Right kidney (tissue), 1 donor: ENCODE data around the gene OR9Q1.
"Not testable (repeated sequence)": the region's sequence is repeated elsewhere in the genome, so short reads cannot be mapped to it uniquely, and the experiment has no call there.

Source experiments
- DNase-seq: peaks from one replicate; pipeline ENCODE4 v3.0.0-alpha.2; 2016

The OR9Q1 gene

DNA sequence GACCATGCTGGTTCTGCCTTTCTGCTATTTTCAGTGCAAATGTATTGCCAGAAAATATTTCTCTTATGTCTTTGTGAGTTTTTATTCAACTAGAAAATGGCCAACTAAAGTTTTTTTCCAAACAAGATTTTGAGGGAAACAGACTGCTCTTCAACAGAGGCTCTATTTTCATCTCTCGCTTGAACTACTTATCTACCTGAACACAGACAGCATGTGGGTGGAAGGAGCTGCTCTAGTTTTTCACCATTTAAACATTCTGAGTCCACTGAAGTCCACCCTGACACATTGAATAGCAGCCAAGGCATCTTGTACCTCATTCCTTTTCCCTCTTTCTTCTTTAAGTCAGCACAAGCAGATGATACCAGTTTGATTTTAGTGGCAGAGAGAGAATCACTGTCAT lies 111.5 kb downstream of the OR9Q1 start:
- DNase-seq = no peak

DNA sequence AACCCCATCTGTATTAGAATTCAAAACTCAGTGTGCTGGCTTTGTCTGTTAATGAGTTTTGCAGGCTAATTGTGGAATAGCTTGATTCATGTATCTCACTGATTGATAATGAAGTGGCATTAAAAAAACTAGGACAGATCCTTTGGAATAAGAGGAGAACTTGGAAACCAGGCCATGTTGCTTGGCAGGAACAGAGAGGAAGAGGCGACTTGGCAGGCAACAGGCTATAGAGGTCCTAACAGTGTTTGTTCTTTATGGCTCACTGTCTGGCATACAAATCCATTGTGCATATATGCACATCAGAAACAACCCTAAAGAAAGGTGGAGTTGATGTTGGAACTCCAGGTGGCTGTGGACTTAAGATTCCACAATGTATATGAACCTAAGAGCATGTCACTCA lies 119.1 kb downstream of the OR9Q1 start:
- DNase-seq = no peak

DNA sequence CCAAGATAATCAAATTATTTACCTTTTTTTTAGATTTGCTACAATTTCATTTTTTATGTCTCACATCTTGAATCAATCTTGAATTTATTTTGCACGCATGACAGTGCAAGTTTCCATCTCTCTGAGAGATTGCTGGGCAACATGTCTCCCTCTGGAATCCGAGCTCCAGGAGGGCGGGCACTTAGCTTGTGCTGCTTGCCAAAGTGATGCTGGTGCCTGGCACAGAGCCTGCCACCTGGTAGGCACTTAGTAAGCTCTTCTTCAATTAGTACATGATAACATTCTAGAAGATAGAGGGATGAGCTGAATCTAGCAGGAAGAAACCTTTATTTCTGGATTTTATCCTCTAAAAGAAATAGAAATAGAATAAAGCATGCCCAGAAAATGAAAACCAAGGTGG lies 129.1 kb downstream of the OR9Q1 start:
- DNase-seq = no peak

DNA sequence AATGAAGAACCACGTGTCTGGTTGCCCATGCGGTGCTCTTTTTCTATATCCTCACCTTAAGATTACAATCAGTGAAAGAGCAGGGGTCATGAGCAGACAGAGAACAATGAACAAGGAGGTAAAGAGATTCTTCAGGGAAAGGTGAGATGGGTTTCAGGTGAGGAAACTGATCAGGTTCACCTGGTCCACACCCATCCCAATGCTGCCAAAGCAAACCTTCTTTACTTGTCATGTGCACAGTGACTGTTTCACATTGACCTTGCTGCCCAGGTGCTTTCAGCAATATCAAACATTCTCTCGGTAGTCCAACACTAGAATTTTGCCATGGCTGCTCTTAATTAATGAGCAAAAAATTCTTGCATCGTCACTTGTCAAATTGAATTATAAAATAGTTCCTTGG lies 140.7 kb downstream of the OR9Q1 start:
- no peak for DNase-seq

DNA sequence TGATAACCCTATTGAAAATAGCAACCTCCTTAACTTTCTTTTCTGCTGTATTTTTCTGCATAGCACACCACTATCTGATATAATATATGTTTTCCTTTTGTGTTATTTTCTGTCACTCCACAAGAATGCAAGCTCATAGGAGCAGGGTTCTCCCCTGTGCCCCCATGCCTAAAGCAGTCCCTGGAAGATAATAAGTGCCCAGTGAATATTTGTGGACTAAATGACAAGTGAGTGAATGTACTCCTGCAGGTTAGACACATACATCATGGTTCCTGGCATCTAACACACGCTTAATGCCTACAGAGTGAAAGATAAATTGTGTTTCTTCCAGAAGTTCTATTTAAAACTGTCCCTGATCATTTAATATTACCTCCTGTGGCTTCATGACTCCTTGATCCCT lies 141.3 kb downstream of the OR9Q1 start:
- no peak for DNase-seq

DNA sequence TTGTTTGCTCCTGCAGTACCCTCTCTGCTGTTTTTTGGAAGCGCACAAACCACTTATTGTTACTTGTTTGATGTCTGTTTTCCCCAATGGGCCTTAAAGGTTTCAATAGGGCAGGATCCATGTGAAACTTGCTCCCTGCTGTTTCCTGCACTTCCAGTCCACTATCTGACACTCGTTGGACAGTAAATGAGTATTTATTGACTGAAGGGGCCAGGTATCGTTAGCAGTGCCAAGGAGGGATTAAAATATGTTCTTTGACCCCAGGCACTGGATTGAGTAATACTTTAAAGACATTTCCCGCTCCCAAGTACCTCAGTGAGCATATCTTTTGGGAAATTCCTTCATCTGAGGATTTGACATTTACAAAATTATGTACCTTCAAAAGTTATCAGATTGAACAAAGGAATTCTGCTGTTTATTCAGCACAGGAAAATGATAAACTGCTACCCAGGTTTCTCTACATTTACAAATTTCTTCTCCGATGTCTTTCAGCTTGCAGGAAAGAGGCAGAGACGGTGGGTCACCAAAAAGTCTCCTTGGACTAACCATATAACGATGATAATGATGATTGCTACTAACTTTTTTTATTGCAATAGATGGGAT lies 141.9 kb downstream of the OR9Q1 start:
- no peak for DNase-seq

DNA sequence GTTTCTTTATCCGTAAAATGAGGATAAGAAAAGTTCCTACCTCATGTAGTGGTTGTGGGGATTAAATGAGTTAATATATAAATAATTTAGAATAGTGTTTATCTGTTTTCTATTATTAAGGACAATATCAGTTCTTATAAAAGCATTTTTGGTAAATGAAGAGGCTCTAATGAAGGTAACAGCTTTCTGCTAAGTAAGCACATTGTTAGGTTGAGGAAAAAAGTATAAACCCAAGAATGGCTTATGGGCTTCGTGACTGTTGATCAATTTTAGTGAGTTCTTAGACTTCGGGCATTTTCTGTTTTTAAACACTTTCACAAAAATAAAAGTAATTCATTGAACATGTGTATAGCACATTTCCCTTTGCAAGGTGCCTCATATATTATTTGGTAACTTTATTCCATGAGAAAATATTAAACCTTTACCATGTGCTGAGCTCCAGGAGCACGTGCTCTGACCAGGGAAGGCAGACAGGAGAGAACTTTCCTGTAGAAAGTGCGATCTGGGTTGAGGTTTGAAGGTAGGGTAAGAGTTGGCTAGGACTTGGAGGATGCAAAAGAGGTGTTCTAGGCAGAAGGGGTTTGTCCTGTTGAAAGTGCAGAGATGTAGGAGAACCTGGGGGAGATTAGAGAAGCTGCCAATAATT lies 153.9 kb downstream of the OR9Q1 start:
- DNase-seq = no peak

DNA sequence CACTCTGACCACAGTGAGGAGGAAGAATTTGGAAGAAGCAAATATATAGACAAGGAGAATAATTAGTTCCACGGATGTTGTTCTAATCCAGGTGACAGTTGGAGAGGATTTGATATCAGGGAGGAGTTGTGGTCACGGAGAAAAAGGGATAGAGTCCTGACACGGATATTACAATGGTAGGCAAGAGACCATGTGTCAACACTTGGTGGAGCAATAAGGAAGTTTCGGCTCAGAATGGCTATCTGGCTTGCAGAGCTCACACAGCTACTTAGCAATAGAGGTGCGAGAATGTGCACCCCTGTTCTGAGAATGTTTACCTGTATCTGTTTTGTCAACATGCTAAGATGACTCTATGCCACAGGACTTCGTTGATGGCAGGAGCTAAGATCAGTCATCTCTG lies 154.8 kb downstream of the OR9Q1 start:
- no peak for DNase-seq

DNA sequence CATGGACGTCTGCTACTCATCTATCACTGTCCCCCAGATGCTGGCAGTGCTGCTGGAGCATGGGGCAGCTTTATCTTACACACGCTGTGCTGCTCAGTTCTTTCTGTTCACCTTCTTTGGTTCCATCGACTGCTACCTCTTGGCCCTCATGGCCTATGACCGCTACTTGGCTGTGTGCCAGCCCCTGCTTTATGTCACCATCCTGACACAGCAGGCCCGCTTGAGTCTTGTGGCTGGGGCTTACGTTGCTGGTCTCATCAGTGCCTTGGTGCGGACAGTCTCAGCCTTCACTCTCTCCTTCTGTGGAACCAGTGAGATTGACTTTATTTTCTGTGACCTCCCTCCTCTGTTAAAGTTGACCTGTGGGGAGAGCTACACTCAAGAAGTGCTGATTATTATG lies 156.0 kb downstream of the OR9Q1 start:
- no peak for DNase-seq

DNA sequence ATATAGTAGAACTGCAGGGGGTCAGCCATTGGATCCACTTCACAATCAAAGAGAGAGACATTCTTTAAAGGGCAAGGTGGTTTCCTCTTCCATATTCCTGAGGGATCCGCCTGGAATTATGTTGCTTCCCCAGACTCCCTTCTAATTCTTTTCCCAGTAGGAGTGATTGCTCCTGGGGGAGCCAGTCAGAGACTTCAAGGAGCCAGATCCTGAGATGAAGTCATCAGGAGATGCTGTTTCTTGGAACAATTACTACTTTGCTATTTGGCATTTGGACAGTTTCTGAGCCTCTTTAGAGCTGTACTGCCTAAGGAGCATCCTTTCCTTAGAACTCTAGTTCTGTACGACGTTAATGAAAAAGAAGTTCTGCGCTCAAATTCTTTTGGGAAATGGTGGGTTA lies 163.3 kb downstream of the OR9Q1 start:
- no peak for DNase-seq

DNA sequence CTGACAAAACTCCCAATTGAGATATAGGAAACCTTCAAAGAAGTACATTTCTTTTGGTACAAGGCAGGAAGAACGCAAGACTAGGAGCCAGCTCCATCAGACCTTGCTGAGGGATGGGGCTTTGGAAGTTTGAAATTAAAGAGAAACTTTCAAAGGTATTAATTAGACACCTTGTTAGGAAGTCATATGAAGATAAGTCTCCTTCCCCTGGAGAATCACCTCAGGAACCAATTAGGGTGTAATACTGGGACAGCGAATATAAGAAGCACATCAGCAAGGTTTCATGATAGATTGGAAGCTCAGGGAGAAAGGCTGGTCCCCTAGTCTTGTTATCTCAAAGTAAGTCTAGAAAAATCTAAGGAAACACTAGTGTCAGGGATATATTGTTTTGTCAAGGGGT lies 165.1 kb downstream of the OR9Q1 start, which contains the start of gene OR9Q2:
TSS of gene OR9Q2 (plus strand) at position 301 of the 400 bp plus-strand sequence. CDS start 1,421 bp downstream, outside the sequence.
- DNase-seq = no peak

DNA sequence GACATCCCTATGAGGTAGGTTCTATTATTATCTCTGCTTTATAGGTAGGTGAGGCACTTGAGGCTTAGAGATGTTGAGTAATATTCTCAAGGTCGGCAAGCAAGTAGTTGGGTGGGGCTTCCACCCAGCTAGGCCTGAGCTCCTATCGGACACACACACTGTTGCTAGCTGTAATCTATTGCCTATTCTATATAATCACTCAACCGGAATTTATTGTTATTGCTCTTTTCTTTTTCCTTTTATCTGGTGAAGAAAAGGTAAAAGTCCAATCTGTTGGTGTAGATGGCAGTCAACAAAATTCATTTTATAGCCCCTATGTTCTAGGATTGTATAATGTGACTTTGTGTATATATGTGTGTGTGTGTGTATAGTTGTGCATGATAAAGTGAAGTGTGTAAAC lies 168.5 kb downstream of the OR9Q1 start:
- DNase-seq = no peak

DNA sequence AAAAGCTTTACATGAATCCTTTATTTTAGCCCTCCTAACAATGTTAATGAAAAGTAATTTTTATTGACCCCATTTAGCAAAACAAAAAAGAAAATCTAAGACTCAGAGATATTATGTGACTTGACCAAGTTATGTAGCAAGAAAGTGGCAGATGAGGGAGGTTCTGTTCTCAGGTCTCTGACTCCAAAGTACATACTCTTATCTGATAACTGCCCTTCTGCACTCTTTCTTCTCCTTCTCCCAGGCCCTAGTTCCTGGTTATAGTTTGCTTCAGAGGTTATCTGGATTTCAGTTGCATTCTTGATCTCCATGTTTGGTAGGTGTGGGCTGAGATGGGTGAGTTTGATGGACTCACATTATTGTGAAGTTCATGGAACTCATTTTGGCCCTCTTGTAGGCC lies 169.7 kb downstream of the OR9Q1 start:
- DNase-seq = no peak

DNA sequence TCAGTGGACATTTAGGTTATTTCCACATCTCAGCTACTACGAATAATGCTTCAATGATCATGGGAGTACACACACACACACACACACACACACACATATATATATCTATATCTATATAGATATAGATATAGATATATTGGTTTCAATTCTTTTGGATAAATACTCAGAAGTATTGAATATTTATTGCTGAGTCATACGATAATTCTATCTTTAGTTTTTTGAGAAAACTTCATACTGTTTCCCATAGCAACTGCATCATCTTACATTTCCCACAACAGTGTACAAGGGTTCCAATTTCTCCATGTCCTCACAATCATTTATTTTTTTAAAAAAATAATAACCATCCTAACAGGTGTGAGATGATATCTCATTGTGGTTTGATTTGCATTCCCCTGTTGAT lies 172.3 kb downstream of the OR9Q1 start:
- DNase-seq = no peak

DNA sequence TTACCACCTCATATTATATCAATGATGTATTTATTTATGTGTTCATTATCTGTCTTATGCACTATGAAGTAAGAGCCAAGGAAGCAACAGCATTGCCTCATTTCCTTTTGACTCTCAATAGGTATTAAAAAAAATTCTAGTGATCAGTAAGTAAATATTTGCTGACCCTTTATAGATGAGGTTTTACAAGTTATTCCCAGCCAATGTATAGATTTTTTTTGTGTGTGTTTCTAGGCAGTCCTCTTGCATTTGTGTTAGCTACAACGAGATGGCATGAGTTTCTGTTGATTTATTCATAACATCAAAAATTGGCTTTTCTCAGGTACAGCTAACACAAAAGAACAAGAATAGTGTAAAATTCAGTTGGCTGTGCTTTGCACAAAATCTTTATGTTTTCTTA lies 175.6 kb downstream of the OR9Q1 start:
- no peak for DNase-seq

DNA sequence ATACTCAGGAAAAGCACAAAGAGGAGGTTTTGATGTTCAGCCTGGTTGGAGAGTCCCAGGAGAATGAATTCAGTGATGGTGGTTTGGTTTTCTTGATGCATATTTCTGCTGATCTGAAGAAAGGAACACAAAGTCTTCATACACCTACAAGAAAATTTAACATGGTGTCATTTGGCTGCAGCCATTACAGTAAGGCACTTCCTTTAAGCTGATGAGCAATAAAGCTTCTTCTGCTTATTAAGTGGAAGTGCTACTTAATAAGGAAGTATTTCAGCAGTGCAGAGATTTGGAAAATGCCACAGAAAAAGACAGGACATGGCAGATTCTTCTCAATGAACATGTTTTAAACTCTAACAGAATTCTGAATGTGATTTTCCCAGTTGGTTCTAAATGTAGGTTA lies 180.4 kb downstream of the OR9Q1 start, which contains the start of gene OR1S2:
TSS of gene OR1S2 (minus strand) at position 101 of the 400 bp plus-strand sequence. CDS start at position 101, 0 bp downstream.
- no peak for DNase-seq

DNA sequence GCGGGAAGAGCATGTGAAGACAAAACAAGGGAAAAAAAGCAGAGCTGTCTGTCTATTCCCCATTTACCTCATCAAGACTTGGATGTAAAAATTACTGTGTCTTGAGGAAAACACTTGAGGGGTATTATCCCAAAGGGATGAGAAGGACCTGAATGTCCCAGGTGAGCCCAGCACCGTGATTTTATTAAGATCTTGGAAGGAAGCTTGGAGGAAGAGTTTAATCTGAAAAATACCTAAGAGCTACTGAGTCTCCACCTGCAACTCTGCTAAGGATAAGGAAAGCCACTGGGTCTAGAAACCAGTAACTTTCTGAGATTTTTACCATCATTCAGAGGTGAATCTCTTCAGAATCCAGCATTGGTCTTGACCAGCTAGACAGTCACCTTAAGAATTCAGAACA lies 188.7 kb downstream of the OR9Q1 start, which contains the start of gene OR1S1:
TSS of gene OR1S1 (plus strand) at position 301 of the 400 bp plus-strand sequence.
- not testable (repeated sequence) for DNase-seq

DNA sequence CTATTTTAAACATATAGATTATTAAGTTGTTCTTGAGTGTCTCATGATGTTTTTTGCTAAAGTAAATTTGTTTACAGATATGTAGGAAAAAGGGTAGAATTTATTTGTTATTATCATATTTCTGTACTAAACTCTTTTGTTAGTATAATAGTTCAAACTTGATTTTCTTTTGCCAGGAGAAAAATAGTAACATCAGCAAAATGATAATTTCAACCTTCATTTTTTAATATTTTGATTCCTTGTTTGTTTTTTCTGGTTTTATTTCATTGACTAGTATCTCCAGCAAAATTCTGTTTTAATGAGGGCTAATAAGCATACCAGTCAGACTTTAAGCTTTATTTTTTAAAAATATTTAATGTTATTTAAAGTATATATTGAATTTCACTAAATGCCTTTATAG lies 192.8 kb downstream of the OR9Q1 start:
- no peak for DNase-seq

DNA sequence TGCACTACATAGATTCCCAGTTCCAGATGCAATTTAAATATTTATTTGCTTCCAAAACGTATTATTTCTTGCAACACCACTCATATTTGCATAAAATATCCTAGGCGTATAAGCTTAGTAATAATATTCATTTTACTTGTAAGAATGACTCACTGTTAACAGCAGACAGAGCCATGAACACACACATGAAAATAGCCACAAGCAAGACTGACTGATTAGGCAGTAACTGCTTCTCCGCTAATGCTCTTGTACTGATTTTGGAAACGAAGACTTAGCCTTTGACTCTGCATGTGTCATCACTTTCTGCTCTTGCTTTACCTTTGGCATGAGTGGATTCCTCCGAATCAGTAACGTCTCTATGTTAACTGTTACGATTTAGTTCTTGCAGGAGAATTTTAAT lies 199.0 kb downstream of the OR9Q1 start:
- no peak for DNase-seq

DNA sequence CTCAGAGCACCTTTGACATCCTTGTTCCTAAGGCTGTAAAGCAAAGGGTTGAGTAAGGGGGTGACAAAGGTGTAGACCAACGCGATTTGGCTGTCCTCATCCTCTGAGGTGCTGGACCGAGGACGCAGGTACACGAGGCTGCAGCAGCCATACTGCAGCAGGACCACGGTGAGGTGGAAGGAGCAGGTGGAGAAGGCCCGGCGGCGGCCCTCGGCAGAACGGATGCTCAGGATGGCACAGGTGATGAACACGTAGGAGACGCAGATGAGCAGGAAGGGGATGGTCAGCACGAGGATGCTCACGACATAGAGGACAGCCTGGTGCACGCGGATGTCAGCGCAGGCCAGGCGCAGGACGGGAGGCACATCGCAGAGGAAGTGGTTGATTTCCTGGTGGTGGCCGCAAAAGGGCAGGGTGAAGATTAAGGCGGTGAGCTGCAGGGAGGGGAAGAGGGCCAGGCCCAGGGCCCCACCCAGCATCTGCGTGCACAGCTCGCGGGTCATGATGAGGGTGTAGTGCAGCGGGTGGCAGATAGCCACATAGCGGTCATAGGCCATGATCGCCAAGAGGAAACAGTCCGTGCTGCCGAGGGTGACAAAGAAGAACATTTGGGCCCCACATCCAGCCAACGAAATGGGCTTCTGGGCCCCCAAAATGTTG lies 204.4 kb downstream of the OR9Q1 start:
- no peak for DNase-seq
